ENCODE data around the gene SLC22A23. TPM values are rescaled to one million over a fixed set of nuclear protein-coding genes. Genes with fewer than 3 reads are reported as not detected.
A peak's percentile ranks its signal among the peaks of the same experiment; 100 is the strongest.

The SLC22A23 gene
- total RNA-seq, 1 donor from 2014 or later, result 102 TPM

DNA sequence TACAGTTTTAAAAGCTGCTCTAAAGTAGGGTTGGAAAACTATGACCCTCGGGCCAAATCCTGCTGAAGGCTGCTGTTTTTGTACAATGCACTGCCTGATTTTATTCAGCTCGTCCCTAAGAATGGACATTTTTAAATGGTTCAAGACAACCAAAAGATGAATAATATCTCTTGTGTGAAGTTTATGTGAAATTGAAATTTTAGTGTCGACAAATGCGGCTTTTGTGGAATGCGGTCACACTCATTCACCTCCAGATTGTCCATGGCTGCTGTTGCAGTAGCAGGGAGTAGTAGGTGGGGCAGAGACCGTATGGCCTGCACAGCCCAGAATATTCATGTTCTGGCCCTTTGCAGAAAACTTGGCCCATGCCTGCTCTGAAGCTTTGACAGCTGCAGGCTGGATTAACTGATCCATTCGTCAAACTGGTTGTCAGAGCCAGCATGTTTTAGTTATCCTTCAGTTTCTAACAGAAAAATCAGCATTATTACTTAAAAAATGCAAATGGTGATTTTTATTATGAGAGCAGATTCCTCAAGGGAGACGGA lies 106.5 kb downstream of the SLC22A23 start:
- peak overlapping the region; percentile 68 for H3K4me3 Mint-ChIP-seq (ENCODE audit: unreplicated experiment)
- peaks cover 14% of the 10 kb centered on the region for H3K9me3 Mint-ChIP-seq (ENCODE audit: unreplicated experiment)
- H3K27ac Mint-ChIP-seq (ENCODE audit: unreplicated experiment), result peak overlapping the region; percentile 83
- peaks cover 90% of the 10 kb centered on the region for H3K4me1 Mint-ChIP-seq (ENCODE audit: low read depth, unreplicated experiment)
- no peaks in the 10 kb centered on the region for H3K36me3 Mint-ChIP-seq (ENCODE audit: unreplicated experiment)
- no peak for DNase-seq
- H3K27me3 Mint-ChIP-seq (ENCODE audit: unreplicated experiment), result peaks cover 16% of the 10 kb centered on the region
- TF ChIP-seq, protein P1, sequence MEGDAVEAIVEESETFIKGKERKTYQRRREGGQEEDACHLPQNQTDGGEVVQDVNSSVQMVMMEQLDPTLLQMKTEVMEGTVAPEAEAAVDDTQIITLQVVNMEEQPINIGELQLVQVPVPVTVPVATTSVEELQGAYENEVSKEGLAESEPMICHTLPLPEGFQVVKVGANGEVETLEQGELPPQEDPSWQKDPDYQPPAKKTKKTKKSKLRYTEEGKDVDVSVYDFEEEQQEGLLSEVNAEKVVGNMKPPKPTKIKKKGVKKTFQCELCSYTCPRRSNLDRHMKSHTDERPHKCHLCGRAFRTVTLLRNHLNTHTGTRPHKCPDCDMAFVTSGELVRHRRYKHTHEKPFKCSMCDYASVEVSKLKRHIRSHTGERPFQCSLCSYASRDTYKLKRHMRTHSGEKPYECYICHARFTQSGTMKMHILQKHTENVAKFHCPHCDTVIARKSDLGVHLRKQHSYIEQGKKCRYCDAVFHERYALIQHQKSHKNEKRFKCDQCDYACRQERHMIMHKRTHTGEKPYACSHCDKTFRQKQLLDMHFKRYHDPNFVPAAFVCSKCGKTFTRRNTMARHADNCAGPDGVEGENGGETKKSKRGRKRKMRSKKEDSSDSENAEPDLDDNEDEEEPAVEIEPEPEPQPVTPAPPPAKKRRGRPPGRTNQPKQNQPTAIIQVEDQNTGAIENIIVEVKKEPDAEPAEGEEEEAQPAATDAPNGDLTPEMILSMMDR (IDR thresholded peaks at IDR 0.05; ENCODE audit: partially characterized antibody, unreplicated experiment), result no peak

GRCh38 chr6:3349388-3350251 lies 107.2 kb downstream of the SLC22A23 start:
- no peak for DNase-seq
- H3K27ac Mint-ChIP-seq (ENCODE audit: unreplicated experiment), result peak overlapping the region; percentile 83
- peaks cover 13% of the 10 kb centered on the region for H3K9me3 Mint-ChIP-seq (ENCODE audit: unreplicated experiment)
- TF ChIP-seq, protein P1 (IDR thresholded peaks at IDR 0.05; ENCODE audit: partially characterized antibody, unreplicated experiment), result no peak
- no peaks in the 10 kb centered on the region for H3K36me3 Mint-ChIP-seq (ENCODE audit: unreplicated experiment)
- peak overlapping the region; percentile 39 for H3K4me3 Mint-ChIP-seq (ENCODE audit: unreplicated experiment)
- H3K4me1 Mint-ChIP-seq (ENCODE audit: low read depth, unreplicated experiment), result peaks cover 87% of the 10 kb centered on the region
- H3K27me3 Mint-ChIP-seq (ENCODE audit: unreplicated experiment), result peaks cover 16% of the 10 kb centered on the region

DNA sequence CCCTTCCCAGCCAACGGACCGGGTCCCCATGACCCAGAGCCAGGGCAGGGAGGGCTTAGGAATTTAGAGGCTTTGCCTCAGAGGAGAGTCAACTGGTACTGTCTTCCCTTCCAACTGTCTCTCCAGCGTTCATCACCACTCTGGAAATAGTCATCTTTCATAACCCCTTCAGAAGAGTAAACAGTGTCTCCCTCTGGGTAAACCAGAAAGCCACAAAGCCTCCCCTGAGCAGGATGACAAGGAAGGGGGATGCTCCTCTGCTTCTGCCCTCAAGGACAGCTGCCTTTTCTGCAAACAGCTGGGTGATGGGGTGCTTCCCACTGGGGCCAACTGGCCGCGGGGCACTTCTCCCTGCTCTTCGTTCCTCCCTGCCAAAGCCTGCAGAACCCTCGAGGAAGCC lies 108.0 kb downstream of the SLC22A23 start:
- peaks cover 16% of the 10 kb centered on the region for H3K27me3 Mint-ChIP-seq (ENCODE audit: unreplicated experiment)

GRCh38 chr6:3347826-3348225 lies 109.0 kb downstream of the SLC22A23 start:
- no peak for DNase-seq
- Mint-ChIP-seq H3K36me3 (ENCODE audit: unreplicated experiment) (no peaks in the 10 kb centered on the region), H3K27ac (ENCODE audit: unreplicated experiment) (peak overlapping the region; percentile 40), H3K4me1 (ENCODE audit: low read depth, unreplicated experiment) (peaks cover 86% of the 10 kb centered on the region), H3K27me3 (ENCODE audit: unreplicated experiment) (peaks cover 21% of the 10 kb centered on the region), H3K9me3 (ENCODE audit: unreplicated experiment) (peaks cover 20% of the 10 kb centered on the region), H3K4me3 (ENCODE audit: unreplicated experiment) (peak overlapping the region; percentile 65)
- TF ChIP-seq, protein P1 (IDR thresholded peaks at IDR 0.05; ENCODE audit: partially characterized antibody, unreplicated experiment), result no peak

More for the DNA sequence above, 108.0 kb downstream of the SLC22A23 start:
- peak overlapping the region; percentile 83 for H3K27ac Mint-ChIP-seq (ENCODE audit: unreplicated experiment)
- H3K4me3 Mint-ChIP-seq (ENCODE audit: unreplicated experiment), result peak overlapping the region; percentile 39
- TF ChIP-seq, protein P1 (IDR thresholded peaks at IDR 0.05; ENCODE audit: partially characterized antibody, unreplicated experiment), result no peak
- H3K4me1 Mint-ChIP-seq (ENCODE audit: low read depth, unreplicated experiment), result peaks cover 83% of the 10 kb centered on the region
- peaks cover 11% of the 10 kb centered on the region for H3K9me3 Mint-ChIP-seq (ENCODE audit: unreplicated experiment)
- no peaks in the 10 kb centered on the region for H3K36me3 Mint-ChIP-seq (ENCODE audit: unreplicated experiment)
- DNase-seq, result no peak

- H3K9me3 Mint-ChIP-seq (ENCODE audit: unreplicated experiment), result peaks cover 25% of the 10 kb centered on the region
- H3K4me1 Mint-ChIP-seq (ENCODE audit: low read depth, unreplicated experiment), result peaks cover 86% of the 10 kb centered on the region
- no peaks in the 10 kb centered on the region for H3K36me3 Mint-ChIP-seq (ENCODE audit: unreplicated experiment)
- TF ChIP-seq, protein P1 (IDR thresholded peaks at IDR 0.05; ENCODE audit: partially characterized antibody, unreplicated experiment), result no peak
- peak overlapping the region; percentile 65 for H3K4me3 Mint-ChIP-seq (ENCODE audit: unreplicated experiment)
- DNase-seq, result no peak
- peaks cover 26% of the 10 kb centered on the region for H3K27me3 Mint-ChIP-seq (ENCODE audit: unreplicated experiment)
- H3K27ac Mint-ChIP-seq (ENCODE audit: unreplicated experiment), result peak overlapping the region; percentile 40
These were observed 109.6 kb downstream of the SLC22A23 start for GRCh38 chr6:3347247-3347646.

Measured in glutamatergic neuron (in vitro differentiated cells).